Panc1 (cell line): Measurements from ENCODE around the gene TAF7.

ENCODE experiments used
- CTCF ChIP-seq: fragments of 450-650 bp; IDR thresholded peaks from 2 replicates; pipeline ENCODE4 v1.5.1; 2017; ENCODE audit warnings: mild to moderate bottlenecking
- POLR2AphosphoS5 ChIP-seq: IDR thresholded peaks from 2 replicates; pipeline ENCODE4 v1.6.1; 2012; ENCODE audit warnings: mild to moderate bottlenecking, low read depth, low read length, moderate library complexity
- REST ChIP-seq, 2 experiments: IDR thresholded peaks; 2 replicates each; pipeline ENCODE4 v1.6.1; 2011 to 2012; ENCODE audit warnings: low read depth in 2 of 2, control low read depth in 1 of 2, low read length in 1 of 2, mild to moderate bottlenecking in 1 of 2, moderate library complexity in 1 of 2; ENCODE audit not compliant: insufficient read depth in 1 of 2

GRCh38 chr5:141298376-141298775, 22.2 kb downstream of the TAF7 start:
- TF ChIP-seq POLR2AphosphoS5 (no peak), REST (IDR thresholded peaks at IDR 0.05; ENCODE audit: insufficient read depth in 1 of 2, low read depth in 2 of 2, low read length in 1 of 2) (no peak), CTCF (no peak)
